GM19467 (cell line): Measurements from ENCODE around the gene MTHFD1.

Experiments used
- ATAC-seq: cut with Tn5 transposase; IDR thresholded peaks from one replicate; pipeline ENCODE4 v1.9.1; 2021; ENCODE audit warnings: mild to moderate bottlenecking, moderate library complexity; ENCODE audit not compliant: unreplicated experiment

MTHFD1 gene

GRCh38 chr14:64444984-64445845 lies 57.1 kb downstream of the MTHFD1 start:
- ATAC-seq: peak; percentile 97

- ATAC-seq: no peak
Observed at GRCh38 chr14:64447876-64448670, 59.9 kb downstream of the MTHFD1 start.

- no peak for ATAC-seq
Observed at GRCh38 chr14:64450255-64450654, 62.1 kb downstream of the MTHFD1 start.

DNA sequence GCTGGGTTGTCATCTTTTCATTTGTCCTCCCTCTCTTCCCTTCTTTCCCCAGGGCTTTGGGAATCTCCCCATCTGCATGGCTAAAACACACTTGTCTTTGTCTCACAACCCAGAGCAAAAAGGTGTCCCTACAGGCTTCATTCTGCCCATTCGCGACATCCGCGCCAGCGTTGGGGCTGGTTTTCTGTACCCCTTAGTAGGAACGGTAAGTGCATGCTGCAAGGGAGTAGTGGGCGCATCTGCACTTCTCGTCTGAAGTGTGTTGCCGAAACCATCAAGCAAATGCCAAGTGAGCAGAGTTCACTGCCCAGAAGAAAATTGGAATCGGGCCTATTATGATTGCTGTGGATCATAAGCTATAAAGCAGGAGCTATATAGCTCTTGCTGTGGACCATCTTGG lies 66.5 kb downstream of the MTHFD1 start:
- ATAC-seq: no peak

GRCh38 chr14:64459405-64460136 lies 71.4 kb downstream of the MTHFD1 start:
- ATAC-seq: no peak

DNA sequence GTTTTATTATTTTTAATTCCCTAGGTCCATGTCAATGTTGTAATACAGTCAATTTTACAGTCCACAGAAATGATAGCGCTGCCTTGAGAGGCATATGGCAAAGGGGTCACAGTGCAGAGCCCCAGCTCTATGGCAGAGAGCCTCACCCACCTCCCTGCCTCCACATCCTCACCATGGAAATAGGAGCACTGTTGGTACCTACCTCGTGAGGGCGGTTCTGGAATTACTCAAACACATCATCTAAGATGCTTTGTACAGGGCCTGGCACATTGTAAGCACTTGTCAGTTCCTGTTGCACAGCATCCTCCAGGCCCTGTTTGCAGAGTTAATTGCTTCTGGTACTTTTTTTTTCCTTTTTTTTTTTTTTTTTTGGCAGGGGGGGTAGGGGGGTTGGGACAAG lies 73.1 kb downstream of the MTHFD1 start:
- no peak for ATAC-seq

DNA sequence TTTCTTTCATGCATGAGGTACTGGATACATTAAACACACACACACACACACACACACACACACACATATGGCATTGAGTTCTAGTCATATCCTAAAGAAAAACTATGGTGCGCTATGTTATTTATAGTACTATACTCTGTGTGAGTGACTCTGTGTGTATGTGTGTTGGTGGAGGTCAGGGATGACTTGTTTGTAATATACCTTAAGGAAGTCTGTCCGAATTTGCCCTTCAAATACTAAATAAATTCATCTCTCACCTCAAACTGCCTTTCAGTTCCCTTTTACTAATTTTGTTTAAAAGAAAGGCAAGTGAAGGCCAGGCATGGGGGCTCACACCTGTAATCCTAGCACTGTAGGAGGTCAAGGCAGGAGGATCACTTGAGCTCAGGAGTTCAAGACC lies 75.0 kb downstream of the MTHFD1 start:
- no peak for ATAC-seq

- ATAC-seq: no peak
Observed at GRCh38 chr14:64463873-64464272, 75.7 kb downstream of the MTHFD1 start.

GRCh38 chr14:64464651-64465050 lies 76.5 kb downstream of the MTHFD1 start:
- no peak for ATAC-seq

GRCh38 chr14:64465191-64465822 lies 77.2 kb downstream of the MTHFD1 start, which contains the start of gene AKAP5:
TSS of gene AKAP5 (plus strand) at chr14:64465499. CDS start at chr14:64468395, 2,896 bp downstream.
- ATAC-seq: peak; percentile 59

DNA sequence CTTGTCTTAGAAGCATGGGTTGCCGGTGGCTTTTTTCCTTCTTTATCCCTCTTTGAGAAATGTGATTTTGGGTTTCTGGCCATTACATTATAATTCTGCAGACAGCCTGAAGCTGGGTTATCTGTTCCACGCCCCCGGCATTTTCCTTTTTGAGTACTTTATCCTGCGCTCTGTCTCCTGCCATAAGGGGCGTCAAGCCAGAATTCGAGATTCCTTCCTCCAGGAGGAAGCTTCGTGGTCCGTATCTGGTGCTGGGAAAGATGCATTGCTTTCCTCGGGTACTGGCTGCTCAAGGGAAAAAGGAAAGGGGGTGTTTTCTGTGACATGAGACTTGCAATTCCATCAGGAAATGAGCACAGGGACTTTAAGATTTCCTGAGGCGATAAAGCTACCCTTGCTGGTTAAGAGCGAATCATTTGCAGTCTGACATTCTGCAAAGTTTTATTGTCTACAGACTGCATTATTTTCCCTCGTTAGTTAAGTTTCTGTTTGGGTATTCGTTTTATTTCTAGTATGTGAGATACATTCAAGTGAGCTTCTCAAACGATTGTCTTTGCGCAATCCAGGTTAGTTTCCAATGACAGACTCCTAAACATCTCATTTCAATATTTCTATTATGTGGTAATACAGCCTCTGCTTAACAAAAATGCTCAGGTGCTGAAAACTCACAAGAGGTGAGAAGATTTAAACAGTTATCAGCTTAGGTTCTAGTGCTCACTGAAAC lies 77.8 kb downstream of the MTHFD1 start:
- ATAC-seq: no peak

- ATAC-seq: no peak
Observed at GRCh38 chr14:64467101-64467500, 78.9 kb downstream of the MTHFD1 start.

DNA sequence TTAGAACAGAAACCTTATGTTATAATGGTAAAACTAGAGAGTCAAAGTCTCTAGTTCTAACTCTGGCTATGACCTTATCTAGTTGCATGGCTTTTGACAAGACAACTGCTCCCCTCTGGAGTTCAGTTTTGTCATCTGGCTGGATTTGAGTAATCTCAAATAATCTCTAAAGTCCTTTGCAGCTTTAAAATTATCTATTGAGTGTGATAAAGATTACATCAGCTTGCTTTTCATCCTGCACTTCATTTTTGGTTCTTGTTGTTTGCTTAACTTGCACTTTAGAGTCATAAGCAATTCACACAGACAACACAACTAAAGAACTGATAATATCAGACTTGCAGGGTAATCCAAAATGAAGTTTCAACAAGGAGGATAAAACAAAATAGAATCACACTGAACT lies 79.4 kb downstream of the MTHFD1 start:
- ATAC-seq: no peak

DNA sequence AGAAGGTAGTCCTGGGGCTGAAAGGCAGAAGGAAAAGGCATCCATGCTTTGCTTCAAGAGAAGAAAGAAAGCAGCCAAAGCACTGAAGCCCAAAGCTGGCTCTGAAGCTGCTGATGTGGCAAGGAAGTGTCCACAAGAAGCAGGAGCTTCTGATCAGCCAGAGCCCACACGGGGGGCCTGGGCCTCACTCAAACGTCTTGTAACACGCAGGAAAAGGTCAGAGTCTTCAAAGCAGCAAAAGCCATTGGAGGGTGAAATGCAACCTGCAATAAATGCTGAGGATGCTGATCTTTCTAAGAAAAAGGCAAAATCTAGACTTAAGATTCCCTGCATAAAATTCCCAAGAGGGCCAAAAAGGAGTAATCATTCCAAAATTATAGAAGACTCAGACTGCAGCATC lies 80.3 kb downstream of the MTHFD1 start:
- ATAC-seq: no peak

DNA sequence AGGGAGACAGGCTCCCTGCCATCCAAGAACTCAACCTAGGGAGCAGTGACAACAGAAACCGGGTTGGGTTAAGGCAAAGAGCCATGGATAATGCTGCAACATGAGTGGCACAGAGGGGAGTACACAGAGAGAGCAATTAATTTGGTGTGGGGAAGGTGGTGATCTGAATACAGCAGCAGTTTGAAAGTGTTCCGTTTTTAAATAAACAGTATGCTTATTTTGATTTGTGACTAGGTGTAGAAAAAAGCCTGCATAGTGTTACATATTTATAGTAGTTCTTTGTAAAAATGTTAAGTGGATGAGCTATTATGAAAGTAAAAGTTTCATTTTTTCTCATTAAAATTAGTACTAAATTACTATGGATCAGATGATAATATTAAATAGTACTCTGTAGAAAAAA lies 85.9 kb downstream of the MTHFD1 start:
- no peak for ATAC-seq

DNA sequence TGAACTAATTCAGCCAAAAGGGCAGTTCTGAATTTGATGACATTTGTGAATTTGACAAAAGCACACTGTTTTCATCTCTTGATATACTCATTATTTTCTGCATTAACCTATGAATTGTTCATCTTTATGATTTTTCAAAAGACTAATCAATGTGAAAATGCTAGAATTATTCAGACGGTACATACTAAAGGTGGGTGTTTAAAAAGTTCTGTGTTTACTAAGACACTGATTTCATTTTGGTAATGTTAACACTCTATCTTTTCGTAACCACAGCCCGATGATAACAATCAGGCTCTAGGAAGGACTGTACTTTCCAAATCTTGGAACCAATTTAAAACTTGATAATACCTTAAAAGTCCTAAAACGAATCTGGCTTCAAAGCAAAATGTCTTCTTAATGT lies 86.5 kb downstream of the MTHFD1 start:
- ATAC-seq: no peak

DNA sequence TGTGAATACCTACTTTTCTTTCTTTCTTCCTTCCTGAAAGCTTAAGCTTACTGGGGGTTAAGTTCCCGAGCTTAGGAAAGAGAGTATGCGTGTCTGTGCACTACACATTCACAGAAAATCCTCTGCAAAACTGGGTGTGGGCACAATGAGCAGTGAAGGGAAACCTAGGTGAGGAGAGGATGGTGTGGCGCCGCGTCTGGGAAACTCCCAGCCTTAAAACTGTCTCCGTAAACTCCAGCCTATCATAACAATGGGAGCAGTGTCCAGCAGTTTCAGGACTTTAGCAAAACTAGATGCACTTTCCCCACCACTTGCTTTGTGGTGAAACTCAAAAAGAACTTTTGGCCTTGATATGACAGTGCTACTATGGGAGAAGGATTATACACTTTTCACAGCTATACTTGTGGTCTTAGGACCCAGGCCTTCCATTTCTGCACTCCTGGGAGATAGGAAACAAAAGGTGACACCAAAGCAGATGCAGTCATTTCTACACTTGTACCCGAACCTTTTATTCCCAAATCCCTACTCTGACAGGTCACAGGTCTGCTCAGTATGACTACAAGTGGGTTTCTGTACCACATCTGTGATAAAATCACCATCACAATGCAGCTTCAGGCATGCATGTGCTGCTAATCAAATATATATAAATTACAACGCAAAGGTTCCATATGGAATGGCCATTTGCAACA lies 87.6 kb downstream of the MTHFD1 start:
- no peak for ATAC-seq

GRCh38 chr14:64476438-64476837 lies 88.3 kb downstream of the MTHFD1 start:
- no peak for ATAC-seq

- no peak for ATAC-seq
Observed at GRCh38 chr14:64478634-64479250, 90.6 kb downstream of the MTHFD1 start.
